Left hindlimb (tissue), 1 donor: ENCODE results near the gene LRTM2.
"Not testable (repeated sequence)": the region's sequence is repeated elsewhere in the genome, so short reads cannot be mapped to it uniquely, and the experiment has no call there.

ENCODE experiments used
- DNase-seq: peaks from one replicate; pipeline ENCODE4 v3.0.0-alpha.2; 2018

Gene LRTM2

GRCh38 chr12:1812650-1813302, 7.6 kb upstream of the LRTM2 start:
- DNase-seq: no peak

- DNase-seq: no peak
These were observed 6.1 kb upstream of the LRTM2 start for GRCh38 chr12:1814266-1814665.

- DNase-seq: no peak
These were observed 5.3 kb upstream of the LRTM2 start for GRCh38 chr12:1815108-1815507.

GRCh38 chr12:1815814-1816729, 4.3 kb upstream of the LRTM2 start:
- no peak for DNase-seq

- DNase-seq: no peak
These were observed 3.5 kb upstream of the LRTM2 start for GRCh38 chr12:1816730-1817348.

- not testable (repeated sequence) for DNase-seq
These were observed 2.4 kb upstream of the LRTM2 start for GRCh38 chr12:1817928-1818327.

GRCh38 chr12:1819050-1819449, 1.3 kb upstream of the LRTM2 start:
- no peak for DNase-seq

- DNase-seq: no peak
These were observed 794 bp upstream of the LRTM2 start for GRCh38 chr12:1819571-1819970.

- DNase-seq: no peak
These were observed 529 bp downstream of the LRTM2 start for GRCh38 chr12:1820896-1821291.

- no peak for DNase-seq
These were observed 1.4 kb downstream of the LRTM2 start for GRCh38 chr12:1821805-1822204.

- no peak for DNase-seq
These were observed 2.3 kb downstream of the LRTM2 start for GRCh38 chr12:1822699-1823098.

- no peak for DNase-seq
These were observed 2.9 kb downstream of the LRTM2 start for GRCh38 chr12:1823237-1823636.

GRCh38 chr12:1825382-1826102, 5.2 kb downstream of the LRTM2 start:
- DNase-seq: no peak

- DNase-seq: no peak
These were observed 6.0 kb downstream of the LRTM2 start for GRCh38 chr12:1826401-1826800.

GRCh38 chr12:1826867-1827705, 6.7 kb downstream of the LRTM2 start:
- no peak for DNase-seq

- no peak for DNase-seq
These were observed 7.8 kb downstream of the LRTM2 start for GRCh38 chr12:1827826-1828805.

GRCh38 chr12:1828856-1829255, 8.5 kb downstream of the LRTM2 start:
- DNase-seq: no peak

GRCh38 chr12:1829306-1829900, 9.0 kb downstream of the LRTM2 start:
- no peak for DNase-seq

GRCh38 chr12:1830401-1830845, 10.1 kb downstream of the LRTM2 start:
- no peak for DNase-seq
